CD4-positive, alpha-beta T cell (primary cell): Measurements from ENCODE around the gene MGAM2. TPM values are rescaled to one million over a fixed set of nuclear protein-coding genes. Genes with fewer than 3 reads are reported as not detected.

Experiments used
- ATAC-seq: fragments of 200-7000 bp; cut with Tn5 transposase; one replicate; pipeline ENCODE4 v1.10.0; 2022; ENCODE audit warnings: mild to moderate bottlenecking; ENCODE audit not compliant: poor library complexity
- CTCF ChIA-PET: fragments of 350-600 bp; sonication (Branson Sonifier 250); formaldehyde crosslinking; loops from one replicate; lab custom pipeline; 2021; ENCODE audit warnings: antibody characterized with exemption, inconsistent platforms; lab: Charles Lee
- POLR2A ChIA-PET: fragments of 350-600 bp; sonication (Branson Sonifier 250); formaldehyde crosslinking; loops from one replicate; lab custom pipeline; 2021; ENCODE audit warnings: antibody characterized with exemption, inconsistent platforms; lab: Charles Lee
- DNase-seq, 14 experiments: peaks; one replicate each; pipeline ENCODE4 v3.0.0-alpha.2; 2013 to 2020; ENCODE audit warnings: mixed read lengths in 2 of 14
- H3K27ac ChIP-seq, 2 donors: one replicate each; pipeline versions ENCODE4 v1.5.1 to v1.7.0; 2013; ENCODE audit warnings: low read length in 2 of 2, low read depth in 1 of 2, mild to moderate bottlenecking in 1 of 2
- H3K27me3 ChIP-seq, 2 experiments: 1 replicate in 1 of 2; 2 replicates in 1 of 2; pipeline versions ENCODE4 v1.6.1 to v1.7.0; 2013; ENCODE audit warnings: low read length in 2 of 2, control low read depth in 1 of 2, mild to moderate bottlenecking in 1 of 2, moderate library complexity in 1 of 2; ENCODE audit not compliant: insufficient read depth in 2 of 2, control insufficient read depth in 1 of 2
- H3K36me3 ChIP-seq: one replicate; pipeline ENCODE4 v1.6.1; 2013; ENCODE audit warnings: low read length, control low read depth; ENCODE audit not compliant: insufficient read depth
- H3K4me1 ChIP-seq: one replicate; pipeline ENCODE4 v1.6.1; 2013; ENCODE audit warnings: low read length, control low read depth; ENCODE audit not compliant: insufficient read depth
- H3K4me3 ChIP-seq: one replicate; pipeline ENCODE4 v1.5.1; 2013; ENCODE audit warnings: mild to moderate bottlenecking, low read length, moderate library complexity
- H3K9me3 ChIP-seq, 2 experiments: 1 replicate in 1 of 2; 2 replicates in 1 of 2; pipeline versions ENCODE4 v1.6.1 to v1.7.0; 2013; ENCODE audit warnings: low read length in 2 of 2, mild to moderate bottlenecking in 2 of 2, control low read depth in 1 of 2, moderate library complexity in 1 of 2; ENCODE audit not compliant: control insufficient read depth in 1 of 2, insufficient read depth in 1 of 2
- H3K27ac Mint-ChIP-seq: one replicate; pipeline ENCODE4 v1.8.0; 2020; ENCODE audit warnings: mixed read lengths
- H3K27me3 Mint-ChIP-seq: one replicate; pipeline ENCODE4 v1.8.0; 2021; ENCODE audit warnings: mixed read lengths
- H3K36me3 Mint-ChIP-seq: one replicate; pipeline ENCODE4 v1.8.0; 2021; ENCODE audit warnings: low read depth, mixed read lengths
- H3K4me1 Mint-ChIP-seq: one replicate; pipeline ENCODE4 v1.8.0; 2021; ENCODE audit warnings: low read depth, mixed read lengths
- H3K4me3 Mint-ChIP-seq: one replicate; pipeline ENCODE4 v1.8.0; 2020; ENCODE audit warnings: mild to moderate bottlenecking, mixed read lengths
- H3K9me3 Mint-ChIP-seq: one replicate; pipeline ENCODE4 v1.8.0; 2020; ENCODE audit warnings: mixed read lengths
- CTCF ChIP-seq: fragments of 200-600 bp; IDR thresholded peaks from one replicate; pipeline ENCODE4 v1.8.0; 2022; ENCODE audit warnings: antibody characterized with exemption, mild to moderate bottlenecking
- intact Hi-C, 2 experiments: fragments of 100-400 bp; cut with DNase I in 1 of 2; cut with micrococcal nuclease in 1 of 2; formaldehyde crosslinking; loops; one replicate each; pipeline versions ENCODE4 v1.15.1 to v1.9.0; 2023 to 2025; cut with DNase I, micrococcal nuclease
- total RNA-seq, 174 experiments: library from RNA in 2 of 174; stranded (reverse) in 2 of 174; gene quantifications; one replicate each; pipeline ENCODE4 v1.2.3 and lab custom pipeline; 2021 to 2026

Gene MGAM2
- total RNA-seq, 2 experiments from 2014 or later = not detected

DNA sequence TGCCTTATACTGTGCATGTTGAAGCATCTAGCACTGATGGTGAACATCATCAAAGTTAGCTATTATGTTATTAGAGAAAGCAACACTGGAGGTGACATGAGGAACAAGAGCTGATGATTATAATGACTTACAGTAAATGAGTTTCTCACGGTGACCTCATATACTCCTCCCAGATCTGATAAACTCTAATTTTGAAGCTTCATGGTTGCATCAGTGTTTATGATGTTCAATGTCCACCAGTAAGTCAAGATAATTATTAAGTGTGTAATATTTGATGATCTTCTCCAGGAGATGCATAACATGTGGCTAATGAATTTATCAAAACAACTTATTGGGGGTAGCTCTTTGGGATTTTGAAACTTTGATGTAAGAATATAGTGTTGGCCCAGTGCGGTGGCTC lies 27.5 kb downstream of the MGAM2 start:
- no peaks in the 10 kb centered on the region for H3K36me3 ChIP-seq
- ChIA-PET CTCF (no interaction called here), POLR2A (no interaction called here)
- intact Hi-C loops = no loop called here
- no peak overlapping the region for H3K4me3 ChIP-seq
- Mint-ChIP-seq H3K9me3 (no peaks in the 10 kb centered on the region), H3K27ac (no peak overlapping the region), H3K36me3 (no peaks in the 10 kb centered on the region), H3K4me1 (no peaks in the 10 kb centered on the region), H3K4me3 (no peak overlapping the region), H3K27me3 (no peaks in the 10 kb centered on the region)
- TF ChIP-seq CTCF = no peak
- DNase-seq (no peak), ATAC-seq (no peak)
- no peak overlapping the region for H3K27ac ChIP-seq
- H3K27me3 ChIP-seq = no peaks in the 10 kb centered on the region
- no peaks in the 10 kb centered on the region for H3K4me1 ChIP-seq
- no peaks in the 10 kb centered on the region for H3K9me3 ChIP-seq

DNA sequence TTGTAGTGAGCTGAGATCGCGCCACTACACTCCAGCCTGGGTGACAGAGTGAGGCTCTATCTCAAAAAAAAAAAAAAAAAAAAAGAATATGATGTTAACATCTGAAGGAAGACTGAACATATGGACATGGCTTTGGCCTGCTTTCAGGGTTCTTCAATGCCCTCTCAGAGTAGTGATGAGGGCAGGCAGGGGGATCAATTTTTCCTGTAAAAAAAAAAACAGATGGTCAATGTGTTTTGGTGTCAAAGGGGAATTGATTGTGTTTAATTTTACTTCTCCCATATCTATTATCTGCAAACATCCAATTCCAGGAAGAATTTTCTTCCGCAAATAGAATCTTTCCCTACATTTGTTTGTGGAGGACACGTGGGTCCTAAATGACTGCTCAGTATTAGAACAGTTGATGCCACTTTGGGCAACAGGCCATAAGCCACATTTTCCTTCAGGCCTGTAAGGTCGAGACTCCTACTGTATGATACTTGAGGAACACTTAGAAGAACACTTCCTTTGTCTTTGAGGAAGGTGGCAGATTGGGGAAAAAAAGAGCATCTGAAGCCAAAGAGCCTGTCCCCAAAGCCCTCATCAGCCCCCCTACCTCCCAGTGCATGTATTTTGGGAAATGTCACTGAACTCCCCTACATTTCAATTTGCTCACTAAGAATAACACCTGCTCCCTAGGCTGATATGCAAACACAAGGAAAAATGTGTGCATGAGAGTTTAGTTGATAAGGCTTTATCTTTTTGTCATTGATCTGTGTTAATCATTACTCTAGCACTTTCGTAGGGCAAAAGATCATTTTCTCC lies 28.3 kb downstream of the MGAM2 start:
- no peak overlapping the region for H3K4me3 Mint-ChIP-seq
- H3K4me1 Mint-ChIP-seq = no peaks in the 10 kb centered on the region
- no peaks in the 10 kb centered on the region for H3K4me1 ChIP-seq
- no peak overlapping the region for H3K27ac Mint-ChIP-seq
- H3K9me3 Mint-ChIP-seq = no peaks in the 10 kb centered on the region
- intact Hi-C loops = no loop called here
- ChIA-PET CTCF (no interaction called here), POLR2A (no interaction called here)
- H3K27ac ChIP-seq = no peak overlapping the region
- ATAC-seq (no peak), DNase-seq (no peak)
- no peaks in the 10 kb centered on the region for H3K36me3 Mint-ChIP-seq
- H3K36me3 ChIP-seq = no peaks in the 10 kb centered on the region
- no peak overlapping the region for H3K4me3 ChIP-seq
- peaks cover 1% of the 10 kb centered on the region for H3K27me3 Mint-ChIP-seq
- no peak for TF ChIP-seq CTCF
- H3K9me3 ChIP-seq = no peaks in the 10 kb centered on the region
- H3K27me3 ChIP-seq = no peaks in the 10 kb centered on the region

- CTCF ChIA-PET = no interaction called here
- no peaks in the 10 kb centered on the region for H3K9me3 Mint-ChIP-seq
- no peak overlapping the region for H3K27ac Mint-ChIP-seq
- no peak overlapping the region for H3K4me3 ChIP-seq
- H3K4me1 ChIP-seq = no peaks in the 10 kb centered on the region
- H3K27ac ChIP-seq = no peak overlapping the region
- peaks cover 8% of the 10 kb centered on the region for H3K27me3 Mint-ChIP-seq
- POLR2A ChIA-PET = no interaction called here
- no peaks in the 10 kb centered on the region for H3K36me3 Mint-ChIP-seq
- H3K9me3 ChIP-seq = no peaks in the 10 kb centered on the region
- no peak for TF ChIP-seq CTCF
- no peaks in the 10 kb centered on the region for H3K4me1 Mint-ChIP-seq
- no peak overlapping the region for H3K4me3 Mint-ChIP-seq
- H3K36me3 ChIP-seq = no peaks in the 10 kb centered on the region
- intact Hi-C loops = no loop called here
- H3K27me3 ChIP-seq = no peaks in the 10 kb centered on the region
- DNase-seq (no peak), ATAC-seq (no peak)
Observed at GRCh38 chr7:142140401-142140959, 29.0 kb downstream of the MGAM2 start.
